Measurements from ENCODE around the gene SCN8A. TPM values are rescaled to one million over a fixed set of nuclear protein-coding genes. Genes with fewer than 3 reads are reported as not detected.

Gene SCN8A
- total RNA-seq, 3 donors from 2014 or later (not counting 1 experiment from before 2014, with no cell fraction given): 0.42 to 0.66 (median 0.65) TPM

- H3K27me3 Mint-ChIP-seq (ENCODE audit: low read depth in 2 of 2): peaks cover 2 to 8% of the 10 kb centered on the region in 2 donors
- intact Hi-C loops (cut with micrococcal nuclease): no loop called here
- H3K4me1 Mint-ChIP-seq: no peaks in the 10 kb centered on the region
- ATAC-seq (no peak), DNase-seq (no peak)
- no peak overlapping the region for H3K4me3 ChIP-seq (ENCODE audit: low read length)
- no peaks in the 10 kb centered on the region for H3K36me3 Mint-ChIP-seq
- H3K9me3 Mint-ChIP-seq: no peaks in the 10 kb centered on the region
- 98% methylated on average over 4 of the region's 4 CpGs for WGBS (ENCODE audit: insufficient coverage)
- no peaks in the 10 kb centered on the region for H3K9me3 ChIP-seq (ENCODE audit: control insufficient read depth, insufficient read depth, low read length)
- no peaks in the 10 kb centered on the region for H3K36me3 ChIP-seq (ENCODE audit: control insufficient read depth, insufficient read depth, low read length)
- no peak for TF ChIP-seq CTCF (IDR thresholded peaks at IDR 0.05)
- no peak overlapping the region for H3K27ac Mint-ChIP-seq
- no peak overlapping the region for H3K4me3 Mint-ChIP-seq
- H3K4me1 ChIP-seq (ENCODE audit: control insufficient read depth, insufficient read depth, low read length): no peaks in the 10 kb centered on the region
- no peak overlapping the region for H3K27ac ChIP-seq (ENCODE audit: low read length)
- H3K27me3 ChIP-seq (ENCODE audit: control insufficient read depth, insufficient read depth, low read length): no peaks in the 10 kb centered on the region
Measured at GRCh38 chr12:51689983-51690382, 99.0 kb downstream of the SCN8A start.

- WGBS (ENCODE audit: insufficient coverage): 88% methylated on average over 1 of the region's 2 CpGs
- Mint-ChIP-seq H3K27ac (no peak overlapping the region), H3K9me3 (no peaks in the 10 kb centered on the region), H3K36me3 (no peaks in the 10 kb centered on the region), H3K4me1 (no peaks in the 10 kb centered on the region), H3K4me3 (no peak overlapping the region), H3K27me3 (ENCODE audit: low read depth in 2 of 2) (peaks cover 2 to 16% of the 10 kb centered on the region in 2 donors)
- H3K27ac ChIP-seq (ENCODE audit: low read length): no peak overlapping the region
- intact Hi-C loops (cut with micrococcal nuclease): no loop called here
- no peak for DNase-seq
- no peak for ATAC-seq
- no peaks in the 10 kb centered on the region for H3K9me3 ChIP-seq (ENCODE audit: control insufficient read depth, insufficient read depth, low read length)
- H3K27me3 ChIP-seq (ENCODE audit: control insufficient read depth, insufficient read depth, low read length): no peaks in the 10 kb centered on the region
- no peak overlapping the region for H3K4me3 ChIP-seq (ENCODE audit: low read length)
- no peaks in the 10 kb centered on the region for H3K36me3 ChIP-seq (ENCODE audit: control insufficient read depth, insufficient read depth, low read length)
- TF ChIP-seq CTCF (IDR thresholded peaks at IDR 0.05): no peak
- no peaks in the 10 kb centered on the region for H3K4me1 ChIP-seq (ENCODE audit: control insufficient read depth, insufficient read depth, low read length)
Measured at GRCh38 chr12:51692016-51692415, 101.0 kb downstream of the SCN8A start.

- TF ChIP-seq CTCF (IDR thresholded peaks at IDR 0.05): no peak
- Mint-ChIP-seq H3K4me1 (no peaks in the 10 kb centered on the region), H3K36me3 (no peaks in the 10 kb centered on the region), H3K4me3 (no peak overlapping the region), H3K27me3 (ENCODE audit: low read depth in 2 of 2) (peaks cover 2 to 16% of the 10 kb centered on the region in 2 donors), H3K27ac (no peak overlapping the region), H3K9me3 (no peaks in the 10 kb centered on the region)
- intact Hi-C loops (cut with micrococcal nuclease): no loop called here
- no peak for DNase-seq
- H3K27me3 ChIP-seq (ENCODE audit: control insufficient read depth, insufficient read depth, low read length): no peaks in the 10 kb centered on the region
- H3K9me3 ChIP-seq (ENCODE audit: control insufficient read depth, insufficient read depth, low read length): no peaks in the 10 kb centered on the region
- no peak overlapping the region for H3K4me3 ChIP-seq (ENCODE audit: low read length)
- no peak for ATAC-seq
- no peaks in the 10 kb centered on the region for H3K36me3 ChIP-seq (ENCODE audit: control insufficient read depth, insufficient read depth, low read length)
- 97% methylated on average over 3 of the region's 4 CpGs for WGBS (ENCODE audit: insufficient coverage)
- no peaks in the 10 kb centered on the region for H3K4me1 ChIP-seq (ENCODE audit: control insufficient read depth, insufficient read depth, low read length)
- no peak overlapping the region for H3K27ac ChIP-seq (ENCODE audit: low read length)
Measured at GRCh38 chr12:51693569-51693968, 102.5 kb downstream of the SCN8A start.

- Mint-ChIP-seq H3K36me3 (no peaks in the 10 kb centered on the region), H3K27me3 (ENCODE audit: low read depth in 2 of 2) (peaks cover 3 to 16% of the 10 kb centered on the region in 2 donors), H3K27ac (no peak overlapping the region), H3K9me3 (no peaks in the 10 kb centered on the region), H3K4me1 (no peaks in the 10 kb centered on the region), H3K4me3 (no peak overlapping the region)
- no peaks in the 10 kb centered on the region for H3K9me3 ChIP-seq (ENCODE audit: control insufficient read depth, insufficient read depth, low read length)
- H3K27me3 ChIP-seq (ENCODE audit: control insufficient read depth, insufficient read depth, low read length): no peaks in the 10 kb centered on the region
- H3K36me3 ChIP-seq (ENCODE audit: control insufficient read depth, insufficient read depth, low read length): no peaks in the 10 kb centered on the region
- no peak for TF ChIP-seq CTCF (IDR thresholded peaks at IDR 0.05)
- no peak overlapping the region for H3K27ac ChIP-seq (ENCODE audit: low read length)
- H3K4me1 ChIP-seq (ENCODE audit: control insufficient read depth, insufficient read depth, low read length): no peaks in the 10 kb centered on the region
- H3K4me3 ChIP-seq (ENCODE audit: low read length): no peak overlapping the region
- ATAC-seq (no peak), DNase-seq (no peak)
- WGBS (ENCODE audit: insufficient coverage): 89% methylated on average over 4 of the region's 4 CpGs
- intact Hi-C loops (cut with micrococcal nuclease): no loop called here
Measured at GRCh38 chr12:51694146-51694545, 103.1 kb downstream of the SCN8A start.
